Nephron (organoid): Measurements from ENCODE around the gene CLC.

ENCODE experiments used
- H3K27ac Mint-ChIP-seq, 3 experiments: 2 replicates each; pipeline ENCODE4 v1.8.0; 2020; ENCODE audit warnings: mixed read lengths in 3 of 3, mild to moderate bottlenecking in 2 of 3, moderate library complexity in 1 of 3
- H3K27me3 Mint-ChIP-seq: 2 replicates; pipeline ENCODE4 v1.8.0; 2021; ENCODE audit warnings: low read depth, mild to moderate bottlenecking, moderate library complexity, mixed read lengths
- H3K36me3 Mint-ChIP-seq: 2 replicates; pipeline ENCODE4 v1.8.0; 2020; ENCODE audit warnings: low read depth, mixed read lengths
- H3K4me1 Mint-ChIP-seq: 2 replicates; pipeline ENCODE4 v1.8.0; 2020; ENCODE audit warnings: mixed read lengths
- H3K4me3 Mint-ChIP-seq, 3 experiments: 2 replicates each; pipeline ENCODE4 v1.8.0; 2020; ENCODE audit warnings: mild to moderate bottlenecking in 3 of 3, mixed read lengths in 3 of 3, moderate library complexity in 2 of 3
- H3K9me3 Mint-ChIP-seq: 2 replicates; pipeline ENCODE4 v1.8.0; 2020; ENCODE audit warnings: mixed read lengths
- CTCF ChIP-seq, 3 experiments: fragments of 200-600 bp; sonication (generic); IDR thresholded peaks; one replicate each; pipeline ENCODE4 v1.5.0; 2021; ENCODE audit warnings: antibody characterized with exemption in 3 of 3; ENCODE audit not compliant: unreplicated experiment in 3 of 3

CLC gene

GRCh38 chr19:39737351-39737750, 478 bp downstream of the CLC start:
- Mint-ChIP-seq H3K9me3 (no peaks in the 10 kb centered on the region), H3K36me3 (no peaks in the 10 kb centered on the region), H3K27me3 (peaks cover 7% of the 10 kb centered on the region), H3K4me3 (no peak overlapping the region), H3K4me1 (no peaks in the 10 kb centered on the region), H3K27ac (no peak overlapping the region)
- no peak for TF ChIP-seq CTCF (IDR thresholded peaks at IDR 0.05; ENCODE audit: unreplicated experiment in 3 of 3)

GRCh38 chr19:39736088-39736487, 1.7 kb downstream of the CLC start:
- H3K4me3 Mint-ChIP-seq, result no peak overlapping the region
- no peaks in the 10 kb centered on the region for H3K9me3 Mint-ChIP-seq
- H3K27me3 Mint-ChIP-seq, result peaks cover 7% of the 10 kb centered on the region
- no peaks in the 10 kb centered on the region for H3K36me3 Mint-ChIP-seq
- no peak for TF ChIP-seq CTCF (IDR thresholded peaks at IDR 0.05; ENCODE audit: unreplicated experiment in 3 of 3)
- H3K4me1 Mint-ChIP-seq, result no peaks in the 10 kb centered on the region
- no peak overlapping the region for H3K27ac Mint-ChIP-seq

GRCh38 chr19:39735688-39736087, 2.1 kb downstream of the CLC start:
- Mint-ChIP-seq H3K4me3 (no peak overlapping the region), H3K36me3 (no peaks in the 10 kb centered on the region), H3K27me3 (peaks cover 7% of the 10 kb centered on the region), H3K4me1 (no peaks in the 10 kb centered on the region), H3K9me3 (no peaks in the 10 kb centered on the region), H3K27ac (no peak overlapping the region)
- TF ChIP-seq CTCF (IDR thresholded peaks at IDR 0.05; ENCODE audit: unreplicated experiment in 3 of 3), result no peak

GRCh38 chr19:39733841-39734240, 4.0 kb downstream of the CLC start:
- H3K27me3 Mint-ChIP-seq, result peaks cover 5% of the 10 kb centered on the region
- TF ChIP-seq CTCF (IDR thresholded peaks at IDR 0.05; ENCODE audit: unreplicated experiment in 3 of 3), result no peak
- no peak overlapping the region for H3K4me3 Mint-ChIP-seq
- no peaks in the 10 kb centered on the region for H3K9me3 Mint-ChIP-seq
- H3K27ac Mint-ChIP-seq, result no peak overlapping the region
- H3K36me3 Mint-ChIP-seq, result no peaks in the 10 kb centered on the region
- H3K4me1 Mint-ChIP-seq, result no peaks in the 10 kb centered on the region

GRCh38 chr19:39731685-39732084, 6.1 kb downstream of the CLC start:
- no peaks in the 10 kb centered on the region for H3K36me3 Mint-ChIP-seq
- no peaks in the 10 kb centered on the region for H3K9me3 Mint-ChIP-seq
- H3K4me1 Mint-ChIP-seq, result no peaks in the 10 kb centered on the region
- no peak overlapping the region for H3K4me3 Mint-ChIP-seq
- H3K27ac Mint-ChIP-seq, result no peak overlapping the region
- peaks cover 6% of the 10 kb centered on the region for H3K27me3 Mint-ChIP-seq
- no peak for TF ChIP-seq CTCF (IDR thresholded peaks at IDR 0.05; ENCODE audit: unreplicated experiment in 3 of 3)

GRCh38 chr19:39729594-39729993, 8.2 kb downstream of the CLC start:
- Mint-ChIP-seq H3K27me3 (peaks cover 11% of the 10 kb centered on the region), H3K9me3 (no peaks in the 10 kb centered on the region), H3K27ac (no peak overlapping the region), H3K36me3 (no peaks in the 10 kb centered on the region), H3K4me1 (no peaks in the 10 kb centered on the region), H3K4me3 (no peak overlapping the region)
- TF ChIP-seq CTCF (IDR thresholded peaks at IDR 0.05; ENCODE audit: unreplicated experiment in 3 of 3), result no peak
